T-helper 1 cell treated with Interleukin-12 subunit alpha and Interleukin-12 subunit beta and Interleukin-4 antibody, amounts not matched to agents 30 ng/mL and 1 ng/mL, for 36 hours (primary cell): ENCODE results near the gene CDKL5. TPM values are rescaled to one million over a fixed set of nuclear protein-coding genes. Genes with fewer than 3 reads are reported as not detected.

Experiments
- intact Hi-C: fragments of 100-400 bp; cut with micrococcal nuclease; formaldehyde crosslinking; loops from one replicate; pipeline ENCODE4 v1.15.1; 2024
- total RNA-seq: library from RNA; stranded (reverse); gene quantifications from 2 replicates; pipeline ENCODE4 v1.2.3, GENCODE V29; 2022

Gene CDKL5
- total RNA-seq, 1 donor from 2014 or later = 1.2 TPM

- intact Hi-C loops = no loop called here
Measured at GRCh38 chrX:18640686-18641085, 215.3 kb downstream of the CDKL5 start.

- intact Hi-C loops = no loop called here
Measured at GRCh38 chrX:18643243-18643642, 217.8 kb downstream of the CDKL5 start.

DNA sequence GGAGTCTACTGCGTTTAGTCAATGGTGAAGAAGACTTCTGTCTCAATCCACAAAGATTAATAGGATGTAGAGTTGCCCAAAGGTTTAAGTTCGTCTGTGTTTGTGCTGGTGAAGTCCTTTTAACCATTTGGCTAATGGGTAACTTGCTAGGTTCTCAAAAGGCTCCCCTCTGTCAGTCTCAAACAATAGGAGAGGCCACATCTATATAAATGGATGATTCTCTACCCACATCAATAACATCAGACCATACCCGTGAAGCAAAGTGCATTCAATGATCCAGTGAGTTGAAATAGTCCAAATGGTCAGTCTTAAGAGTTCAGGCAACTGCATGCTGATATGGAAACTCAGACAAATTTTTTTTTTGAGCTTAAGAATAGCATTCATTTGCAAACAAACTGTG, 218.4 kb downstream of the CDKL5 start:
- intact Hi-C loops = no loop called here

- intact Hi-C loops = no loop called here
Measured at GRCh38 chrX:18647621-18648020, 222.2 kb downstream of the CDKL5 start.

- intact Hi-C loops = no loop called here
Measured at GRCh38 chrX:18649498-18649951, 224.1 kb downstream of the CDKL5 start.

DNA sequence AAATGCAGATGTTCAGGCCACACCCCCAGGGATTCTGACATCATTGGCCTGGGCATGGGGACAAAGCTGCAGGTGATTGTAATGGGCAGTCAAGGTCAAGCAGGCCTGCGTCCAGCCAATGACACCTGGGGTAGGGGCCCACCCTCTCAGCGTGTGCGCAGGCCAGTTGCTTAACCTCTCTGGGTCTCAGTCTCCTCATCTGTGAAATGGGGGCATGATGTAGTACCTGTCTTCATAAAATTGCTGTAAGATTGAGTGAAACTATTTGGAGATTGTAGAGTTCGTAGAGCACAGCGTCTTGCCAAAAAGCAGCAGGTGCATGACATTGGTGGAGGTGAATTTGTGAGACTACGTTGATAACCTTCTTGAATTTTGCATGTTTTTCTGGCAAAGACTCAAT, 225.3 kb downstream of the CDKL5 start:
- intact Hi-C loops = no loop called here

DNA sequence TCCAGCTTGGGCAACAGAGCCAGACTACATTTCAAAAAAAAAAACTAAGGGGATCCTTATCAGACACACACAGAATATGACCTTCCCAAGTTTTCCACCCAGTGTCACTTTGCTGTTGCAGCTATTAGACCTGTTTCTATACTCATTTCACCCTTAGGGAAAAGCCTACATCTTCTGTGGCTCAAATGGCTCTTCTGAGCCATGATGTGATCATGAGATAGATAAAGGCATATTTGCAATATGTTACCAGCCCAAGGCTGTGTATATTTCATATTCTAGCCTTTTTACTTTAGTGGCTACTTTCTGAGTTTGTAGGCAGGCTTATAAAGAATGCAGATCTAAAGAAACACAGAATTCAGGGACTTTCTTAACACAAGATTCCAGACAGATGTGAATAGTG, 227.2 kb downstream of the CDKL5 start:
- intact Hi-C loops = no loop called here

DNA sequence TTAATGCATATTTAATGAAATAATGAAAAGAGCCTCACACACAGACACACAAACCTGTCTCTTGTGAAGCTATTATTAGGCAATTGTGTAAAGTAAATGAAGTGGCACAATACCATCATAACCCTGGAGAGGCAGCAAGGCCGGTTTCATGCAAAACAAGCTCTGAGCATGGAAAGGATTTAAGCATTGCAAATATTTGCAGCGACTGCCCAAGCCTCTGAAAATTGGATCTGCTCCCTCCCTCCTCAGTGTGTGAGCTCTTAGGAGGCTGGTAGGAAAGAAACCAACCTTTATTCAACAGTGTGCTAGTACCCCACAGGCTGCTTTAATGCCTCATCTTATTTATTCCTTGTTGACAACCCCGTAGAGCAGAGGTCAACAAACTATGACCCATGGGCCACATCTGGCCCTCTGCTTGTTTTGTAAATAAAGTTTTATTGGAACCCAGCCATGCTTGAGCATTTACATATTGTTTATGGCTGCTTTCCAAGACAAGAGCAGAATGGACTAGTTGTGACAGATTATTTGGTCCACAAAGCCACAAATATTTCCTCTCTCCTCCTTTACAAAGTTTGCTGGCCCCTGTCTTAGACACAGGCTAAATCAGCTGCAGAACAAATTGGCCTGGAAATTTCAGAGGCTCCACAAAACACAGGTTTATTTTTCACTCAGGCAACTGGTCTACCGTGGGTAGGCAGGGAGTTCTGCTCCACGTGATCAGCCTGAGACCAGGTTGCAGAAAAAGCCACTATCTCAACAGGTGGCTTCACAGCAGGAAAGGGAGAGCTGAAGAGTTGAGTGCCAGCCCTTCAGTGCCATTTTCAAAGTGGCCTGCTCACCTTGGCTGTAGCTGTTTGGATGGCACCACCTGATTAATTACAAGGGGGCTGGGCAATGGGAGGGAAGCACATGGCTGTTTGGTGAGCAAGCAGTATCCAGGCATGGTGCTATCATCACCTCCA, 229.7 kb downstream of the CDKL5 start:
- intact Hi-C loops = no loop called here

- intact Hi-C loops = no loop called here
Measured at GRCh38 chrX:18661273-18661672, 235.9 kb downstream of the CDKL5 start.

DNA sequence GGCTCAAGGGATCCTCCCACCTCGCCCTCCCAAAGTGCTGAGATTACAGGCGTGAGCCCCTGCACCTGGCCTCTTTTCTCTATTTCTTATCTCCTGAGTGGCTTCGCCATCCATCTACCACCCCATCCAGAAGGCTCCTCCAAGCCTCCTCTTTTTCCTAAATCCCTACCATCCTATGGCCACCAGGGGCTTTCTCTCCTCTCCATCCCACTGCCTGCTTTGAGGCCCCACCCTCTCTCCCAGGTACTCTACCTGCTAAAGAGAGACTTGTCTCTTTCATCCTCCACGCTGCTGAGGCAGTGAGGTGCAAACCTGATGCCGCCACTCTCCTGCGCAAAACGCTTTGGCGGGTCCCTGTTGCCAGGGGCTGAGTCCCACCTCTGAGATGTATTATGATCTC, 239.5 kb downstream of the CDKL5 start:
- intact Hi-C loops = no loop called here

GRCh38 chrX:18666614-18667013, 241.2 kb downstream of the CDKL5 start:
- intact Hi-C loops = no loop called here

GRCh38 chrX:18668071-18668835, 242.8 kb downstream of the CDKL5 start:
- intact Hi-C loops = no loop called here

- intact Hi-C loops = loop anchor here (10.0 kb wide), 3 partner anchors 937 to 1887 kb away; partner anchors contain the start of genes SCML1 and TXLNG
Measured at GRCh38 chrX:18672008-18672407, 246.6 kb downstream of the CDKL5 start, which contains the start of gene RS1. Gene RS1 (minus strand): TSS chrX:18672108. CDS start chrX:18672068, 40 bp downstream.

GRCh38 chrX:18674417-18674787, 249.0 kb downstream of the CDKL5 start:
- intact Hi-C loops = loop anchor here (1.0 to 10.0 kb wide), 7 partner anchors 212 to 1890 kb away; partner anchors contain the start of genes CDKL5, SCML1 and TXLNG

- intact Hi-C loops = loop anchor here (1.0 to 10.0 kb wide), 8 partner anchors 211 to 1890 kb away; partner anchors contain the start of genes CDKL5, PDHA1, SCML1 and TXLNG
Measured at GRCh38 chrX:18674788-18675735, 249.7 kb downstream of the CDKL5 start.

- intact Hi-C loops = loop anchor here (10.0 kb wide), 3 partner anchors 941 to 1891 kb away; partner anchors contain the start of genes SCML1 and TXLNG
Measured at GRCh38 chrX:18676050-18676449, 250.6 kb downstream of the CDKL5 start.

- intact Hi-C loops = loop anchor here (10.0 kb wide), 3 partner anchors 942 to 1892 kb away; partner anchors contain the start of genes SCML1 and TXLNG
Measured at GRCh38 chrX:18676470-18676869, 251.1 kb downstream of the CDKL5 start.

- intact Hi-C loops = loop anchor here (10.0 kb wide), 3 partner anchors 943 to 1893 kb away; partner anchors contain the start of genes SCML1 and TXLNG
Measured at GRCh38 chrX:18677161-18677869, 251.9 kb downstream of the CDKL5 start.

DNA sequence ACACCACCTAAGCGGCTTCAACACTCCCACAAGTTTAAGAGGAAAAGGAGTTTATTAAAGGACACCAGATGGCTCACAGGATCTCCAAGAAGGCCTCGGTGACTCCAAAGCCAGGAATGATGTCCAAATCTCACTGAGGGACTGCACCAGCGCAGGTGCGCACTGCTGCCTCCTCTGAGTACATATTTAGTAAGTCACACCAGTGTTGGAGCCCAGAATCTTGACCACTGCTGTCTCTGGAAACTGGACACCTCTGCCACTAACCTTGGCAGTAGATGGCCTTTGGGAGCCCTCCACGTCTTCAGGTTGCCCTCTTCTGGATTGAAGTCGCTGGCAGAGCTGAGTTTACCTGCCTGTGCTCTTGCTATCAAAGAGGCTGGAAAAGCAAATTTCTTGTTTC, 256.6 kb downstream of the CDKL5 start:
- intact Hi-C loops = no loop called here

- intact Hi-C loops = no loop called here
Measured at GRCh38 chrX:18682979-18683387, 257.6 kb downstream of the CDKL5 start.
